Peyer's patch (tissue), 4 donors: ENCODE data around the gene ANKFN1.

ENCODE experiments used
- CTCF ChIP-seq, 6 experiments: fragments of 450-650 bp in 4 of 6; fragments of 200-600 bp in 2 of 6; sonication (generic) in 1 of 6; IDR thresholded peaks; one replicate each; pipeline ENCODE4 v1.5.1; 2017 to 2019; ENCODE audit warnings: antibody characterized with exemption in 6 of 6, mild to moderate bottlenecking in 3 of 6, moderate library complexity in 1 of 6
- POLR2A ChIP-seq, 2 donors: fragments of 450-650 bp; IDR thresholded peaks; one replicate each; pipeline ENCODE4 v1.5.1; 2017; ENCODE audit warnings: antibody characterized with exemption in 2 of 2, mild to moderate bottlenecking in 2 of 2, moderate library complexity in 2 of 2

GRCh38 chr17:56158915-56159825 lies 5.9 kb downstream of the ANKFN1 start:
- TF ChIP-seq CTCF (IDR thresholded peaks at IDR 0.05): no peak
- no peak for TF ChIP-seq POLR2A (IDR thresholded peaks at IDR 0.05)
